HuH-7.5 (cell line): ENCODE results near the gene MACROD2.
A peak's percentile ranks its signal among the peaks of the same experiment; 100 is the strongest.

ENCODE experiments used
- DNase-seq: peaks from one replicate; pipeline ENCODE4 v3.0.0; 2011; ENCODE audit warnings: low spot score

MACROD2 gene

DNA sequence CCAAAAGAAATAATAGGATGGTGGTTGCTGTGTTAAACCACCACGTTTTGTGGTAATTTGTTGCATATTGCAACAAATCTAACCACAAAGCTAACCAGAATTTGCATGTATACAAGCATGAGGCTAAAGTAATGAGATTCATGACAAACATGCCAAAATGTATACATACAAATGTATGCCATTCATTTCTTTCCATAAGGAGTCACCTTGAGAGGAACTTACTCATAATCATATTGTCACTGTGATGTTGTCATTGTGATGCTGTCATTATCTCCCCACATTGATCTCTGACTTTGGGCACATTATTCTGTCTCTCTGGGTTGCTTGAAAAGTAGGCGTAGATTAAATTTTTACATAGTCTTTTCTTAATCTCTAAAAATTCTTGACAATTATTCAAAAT lies 1228.9 kb downstream of the MACROD2 start:
- no peak for DNase-seq

DNA sequence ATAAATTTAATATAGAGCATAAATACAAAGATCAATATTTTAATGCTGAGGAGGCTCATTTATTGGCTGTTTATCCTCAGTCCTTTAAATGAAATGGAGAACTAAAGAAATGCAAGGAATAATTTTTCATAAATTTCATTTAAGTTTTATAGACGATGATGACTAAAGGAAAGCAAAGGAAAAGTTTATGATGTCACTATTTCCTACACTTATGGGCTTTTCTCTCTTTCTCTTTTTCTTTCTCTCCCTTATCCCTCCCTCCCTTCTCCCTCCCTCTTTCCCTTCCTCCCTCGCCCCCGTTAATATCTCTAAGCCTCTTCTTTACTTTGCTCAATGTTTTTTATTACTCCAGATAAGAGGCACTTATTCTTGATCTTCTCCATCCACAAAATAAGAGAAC lies 1231.8 kb downstream of the MACROD2 start:
- no peak for DNase-seq

DNA sequence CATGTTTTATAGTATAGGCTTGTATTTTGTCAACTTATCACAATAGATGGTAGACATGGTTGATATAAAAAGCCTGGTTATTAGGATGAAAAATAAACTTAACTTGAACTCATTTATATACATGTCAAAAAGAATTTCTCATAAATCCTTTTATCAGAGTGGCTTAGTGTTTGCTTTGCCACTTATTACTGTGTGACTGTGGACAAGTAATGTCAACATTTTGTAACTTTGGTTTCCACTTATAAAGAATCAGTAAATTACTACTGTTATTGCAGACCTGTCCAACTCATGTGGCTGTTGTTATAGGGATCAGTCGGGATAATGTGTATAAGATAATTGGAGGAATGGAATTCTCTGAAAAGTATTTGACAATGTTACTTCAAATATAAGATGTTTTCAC lies 1236.9 kb downstream of the MACROD2 start:
- DNase-seq: no peak

DNA sequence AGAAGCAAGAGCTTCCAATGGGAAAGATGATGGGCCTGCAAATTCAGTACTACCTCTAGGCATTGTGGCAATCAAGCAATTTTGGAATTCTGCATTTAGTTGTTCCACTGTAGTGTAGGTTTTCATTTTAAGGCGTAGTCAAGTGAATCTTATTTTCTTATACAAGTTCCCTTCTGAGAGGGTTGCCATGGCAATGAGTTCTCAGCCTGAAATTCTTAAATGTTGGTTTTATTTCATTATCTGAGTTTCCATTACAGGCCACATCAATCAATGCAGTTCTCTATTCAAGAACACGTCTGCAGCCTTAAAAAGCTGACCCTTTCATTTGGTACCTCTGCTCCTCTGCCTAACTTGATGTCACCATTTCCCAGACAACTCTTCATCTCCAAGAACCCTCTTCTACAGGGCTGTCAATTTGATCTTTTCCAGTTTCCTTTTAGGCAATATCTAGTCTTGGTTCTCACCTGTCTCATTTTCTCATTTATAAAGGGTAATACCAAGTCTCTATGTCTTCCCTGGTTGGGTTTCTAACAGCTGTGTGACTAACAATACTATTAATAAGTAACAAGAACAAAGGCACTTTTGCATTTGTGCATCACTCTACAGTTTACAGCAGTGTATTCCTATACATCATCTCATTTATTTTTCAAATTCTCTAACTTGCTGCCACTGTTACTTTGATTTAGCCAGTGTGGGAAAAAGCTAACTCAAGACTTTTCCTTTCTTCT lies 1240.3 kb downstream of the MACROD2 start:
- DNase-seq: no peak

DNA sequence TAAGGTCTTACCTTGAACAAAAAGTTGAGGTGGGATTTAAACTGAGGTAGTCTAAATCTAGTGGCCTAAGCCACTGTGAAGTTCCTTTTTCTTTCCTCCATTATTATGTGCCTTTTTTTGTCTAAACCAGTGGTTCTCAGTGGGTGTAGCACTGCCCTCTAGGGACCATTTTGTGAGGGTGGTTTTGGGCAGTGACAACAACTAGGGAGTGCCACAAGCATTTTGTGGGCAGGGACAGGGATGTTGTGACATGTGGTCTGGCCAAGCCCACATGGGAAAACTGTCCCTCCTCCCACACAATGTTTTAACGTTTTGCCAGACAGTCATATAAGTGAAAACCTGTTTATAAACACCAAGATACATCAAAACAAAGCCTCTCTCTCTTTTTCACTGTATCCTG lies 1241.5 kb downstream of the MACROD2 start:
- DNase-seq: peak; percentile 35

DNA sequence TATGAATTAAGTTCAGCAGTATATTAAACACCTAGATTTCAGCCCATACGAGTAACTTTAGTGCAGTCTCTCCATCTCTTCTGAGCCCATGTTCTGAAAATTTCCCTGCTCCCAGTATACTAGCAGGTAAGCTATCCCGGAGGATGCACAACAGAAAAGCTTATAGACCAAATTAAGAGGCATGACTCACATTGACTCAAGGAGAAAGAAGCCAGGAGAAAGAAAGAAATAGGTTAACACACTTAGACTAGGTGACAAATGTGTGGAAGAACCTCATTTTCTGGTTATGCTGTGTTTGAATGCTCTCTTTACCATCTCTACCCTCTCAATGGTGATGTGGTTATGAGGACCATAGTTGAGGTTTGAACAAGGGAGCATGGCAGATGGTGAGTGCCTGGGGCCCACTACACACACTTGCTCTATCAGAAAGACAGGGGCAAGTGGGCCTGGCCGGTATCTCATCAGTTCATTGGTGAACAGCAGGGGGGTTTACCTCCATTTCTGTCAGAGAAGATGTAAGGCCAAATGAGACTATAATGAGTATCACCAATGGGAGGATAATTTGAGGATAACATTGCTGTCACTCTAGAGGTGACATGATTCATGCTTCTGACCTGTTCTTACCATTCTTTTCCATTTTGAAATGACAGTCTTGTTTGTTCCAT lies 1244.4 kb downstream of the MACROD2 start:
- no peak for DNase-seq

DNA sequence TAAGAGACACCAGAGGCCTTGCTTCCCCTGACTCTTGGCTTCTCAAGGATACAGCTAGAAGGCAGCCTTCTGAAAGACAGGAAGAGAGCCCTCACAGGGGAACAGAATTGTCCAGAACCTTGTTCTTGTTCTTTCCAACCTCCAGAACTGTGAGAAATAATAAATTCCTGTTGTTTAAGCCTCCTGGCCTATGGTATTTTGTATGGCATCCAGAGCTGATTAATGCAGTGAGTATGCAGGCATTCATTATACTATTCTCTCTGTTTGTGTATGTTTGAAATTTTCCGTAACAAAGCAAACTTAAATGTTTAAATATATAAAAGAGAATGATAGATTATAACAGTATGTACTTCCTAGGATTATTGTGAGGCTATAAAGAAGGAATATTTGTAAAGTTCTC lies 1245.5 kb downstream of the MACROD2 start:
- DNase-seq: no peak

DNA sequence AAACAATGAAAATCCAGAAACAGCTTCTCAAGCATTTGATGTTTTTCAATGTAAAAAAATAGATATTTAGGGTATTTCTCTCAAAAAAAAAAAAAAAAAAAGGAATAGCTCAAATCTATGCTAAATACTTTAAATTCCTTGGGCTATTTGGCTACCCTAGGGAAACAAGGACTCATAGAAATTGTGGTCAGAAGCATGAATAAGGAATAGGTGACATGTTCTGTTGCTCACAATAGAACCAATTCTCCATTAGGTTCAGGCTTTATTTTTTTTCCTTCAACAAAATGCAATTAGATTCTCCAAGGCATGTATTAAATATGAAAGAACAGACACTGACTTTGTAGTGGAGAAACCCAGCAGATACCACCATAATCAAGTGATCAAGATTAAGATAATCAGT lies 1246.4 kb downstream of the MACROD2 start:
- no peak for DNase-seq

DNA sequence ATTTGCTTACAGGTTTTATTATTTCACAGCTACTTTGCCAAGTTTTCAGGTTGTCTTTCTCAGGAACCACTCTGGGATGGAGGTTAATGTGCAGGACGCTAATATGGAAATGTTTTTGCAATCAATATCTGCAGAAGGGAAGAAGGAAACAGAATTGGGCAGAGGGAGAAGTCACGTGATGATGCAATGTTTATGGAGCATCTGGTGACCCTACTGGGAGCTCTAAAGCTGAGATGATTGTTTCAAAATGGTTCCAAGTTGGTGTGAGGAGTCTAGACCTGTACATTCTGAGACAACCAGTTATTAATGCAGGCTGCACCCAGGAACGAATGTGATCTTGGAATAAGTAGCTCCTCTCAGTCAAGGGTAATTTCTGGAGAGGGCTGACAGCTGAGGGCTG lies 1247.5 kb downstream of the MACROD2 start:
- DNase-seq: no peak

DNA sequence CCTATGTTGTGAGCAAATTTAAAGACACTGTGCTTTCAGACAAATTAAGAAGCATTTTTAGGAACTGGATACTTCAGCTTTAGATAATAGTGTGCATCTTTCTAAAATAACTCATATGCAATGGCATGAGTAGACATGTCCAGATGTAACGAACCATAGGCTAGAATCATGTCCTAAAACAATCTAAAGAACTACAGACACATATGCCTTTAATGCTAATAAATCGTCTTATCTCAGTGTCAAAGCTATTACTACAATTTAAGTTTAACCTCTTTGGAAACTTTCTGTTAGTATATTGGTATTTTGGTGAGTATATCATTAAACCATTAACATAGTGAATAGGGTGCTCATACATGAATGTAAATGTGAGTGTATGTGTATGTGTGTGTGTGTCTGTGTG lies 1250.6 kb downstream of the MACROD2 start:
- DNase-seq: no peak

DNA sequence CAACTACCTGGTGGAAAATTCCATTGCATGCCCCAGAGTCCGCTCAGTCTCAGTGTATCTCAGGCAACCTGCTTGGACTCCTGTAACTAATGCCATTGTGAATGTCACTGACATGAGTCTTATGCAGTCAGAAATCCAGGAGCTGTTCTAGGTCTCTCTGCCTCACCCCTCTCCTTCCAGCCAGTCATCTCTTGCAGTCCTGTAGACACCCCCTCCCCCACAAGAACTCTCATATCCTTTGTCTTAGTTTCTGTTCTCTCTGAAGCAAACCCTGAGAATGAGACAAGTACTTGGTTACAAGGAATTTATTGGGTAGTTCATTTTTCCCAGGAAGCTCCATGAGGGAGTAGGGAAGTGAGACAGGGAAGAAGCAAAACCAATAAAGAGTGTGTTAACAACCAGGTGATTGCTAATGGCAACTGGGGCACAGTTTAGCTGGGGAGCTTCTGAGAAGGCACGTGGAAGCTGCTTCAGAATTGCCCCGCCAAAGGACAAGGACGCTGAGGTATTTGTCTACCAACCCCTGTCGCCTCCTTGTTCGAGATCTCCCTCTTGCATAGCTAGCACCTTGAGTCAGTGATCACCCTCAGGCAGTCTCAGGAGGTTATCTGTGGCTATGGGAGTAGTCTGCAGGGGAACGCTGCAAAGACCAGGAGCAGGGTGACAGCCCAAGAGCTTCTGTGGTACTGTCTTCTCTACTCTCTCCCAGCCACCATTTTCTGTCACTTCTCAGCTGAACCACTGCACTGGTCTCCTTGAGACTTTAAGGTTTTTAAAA lies 1253.5 kb downstream of the MACROD2 start:
- no peak for DNase-seq

DNA sequence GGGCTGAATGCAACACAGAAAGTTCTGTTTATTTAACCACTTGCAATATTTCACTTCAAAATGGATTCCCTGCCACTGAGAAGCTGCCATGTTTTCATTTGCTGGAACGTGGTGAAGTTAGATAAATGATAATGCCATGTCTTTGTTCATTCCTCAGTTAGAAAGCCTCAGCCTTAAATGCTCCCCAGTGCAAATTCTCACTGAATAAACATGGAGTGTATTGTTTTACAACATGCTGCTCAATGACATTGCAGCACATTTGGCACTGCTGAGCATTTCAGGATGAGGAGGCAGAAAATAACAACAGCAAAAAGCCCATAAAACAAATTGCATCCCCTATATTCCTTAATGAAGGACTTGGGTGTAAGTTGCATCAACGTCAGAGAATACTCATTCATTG lies 1255.9 kb downstream of the MACROD2 start:
- no peak for DNase-seq

DNA sequence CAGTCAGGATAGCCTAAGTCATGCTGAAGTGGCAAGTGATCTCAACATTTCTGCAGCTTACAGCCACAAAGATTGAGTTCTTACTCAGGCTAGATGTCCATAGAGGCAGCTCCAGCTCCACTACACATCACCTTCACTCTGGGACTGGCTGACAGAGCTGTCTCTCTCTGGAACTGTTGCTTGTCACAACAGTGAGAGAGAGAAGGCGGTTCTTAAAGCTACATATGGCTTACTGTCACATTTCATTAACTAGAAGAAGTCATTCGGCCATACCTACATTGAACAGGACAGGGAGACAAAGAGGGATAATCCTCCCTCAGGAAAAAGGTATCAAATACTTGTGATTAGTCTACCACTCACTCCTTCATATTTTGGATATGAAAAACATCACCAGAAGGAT lies 1257.0 kb downstream of the MACROD2 start:
- DNase-seq: no peak

DNA sequence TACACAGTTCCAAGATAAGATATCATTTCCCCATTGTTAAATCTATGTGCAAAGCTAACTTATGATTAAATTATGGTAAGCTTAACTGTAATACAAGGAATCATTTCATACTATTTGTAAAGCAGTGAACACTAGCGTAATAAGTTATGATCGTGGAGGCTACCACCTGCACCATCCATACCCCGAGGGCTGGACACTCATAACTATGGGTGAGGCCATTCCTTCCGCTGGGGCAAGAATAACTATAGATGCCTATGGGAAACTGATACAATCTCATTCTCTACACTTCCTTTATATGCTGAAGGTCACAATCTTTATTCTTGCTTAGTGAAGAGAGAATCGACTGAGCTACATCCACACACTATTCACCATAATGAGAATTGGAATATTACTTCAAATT lies 1258.1 kb downstream of the MACROD2 start:
- no peak for DNase-seq

DNA sequence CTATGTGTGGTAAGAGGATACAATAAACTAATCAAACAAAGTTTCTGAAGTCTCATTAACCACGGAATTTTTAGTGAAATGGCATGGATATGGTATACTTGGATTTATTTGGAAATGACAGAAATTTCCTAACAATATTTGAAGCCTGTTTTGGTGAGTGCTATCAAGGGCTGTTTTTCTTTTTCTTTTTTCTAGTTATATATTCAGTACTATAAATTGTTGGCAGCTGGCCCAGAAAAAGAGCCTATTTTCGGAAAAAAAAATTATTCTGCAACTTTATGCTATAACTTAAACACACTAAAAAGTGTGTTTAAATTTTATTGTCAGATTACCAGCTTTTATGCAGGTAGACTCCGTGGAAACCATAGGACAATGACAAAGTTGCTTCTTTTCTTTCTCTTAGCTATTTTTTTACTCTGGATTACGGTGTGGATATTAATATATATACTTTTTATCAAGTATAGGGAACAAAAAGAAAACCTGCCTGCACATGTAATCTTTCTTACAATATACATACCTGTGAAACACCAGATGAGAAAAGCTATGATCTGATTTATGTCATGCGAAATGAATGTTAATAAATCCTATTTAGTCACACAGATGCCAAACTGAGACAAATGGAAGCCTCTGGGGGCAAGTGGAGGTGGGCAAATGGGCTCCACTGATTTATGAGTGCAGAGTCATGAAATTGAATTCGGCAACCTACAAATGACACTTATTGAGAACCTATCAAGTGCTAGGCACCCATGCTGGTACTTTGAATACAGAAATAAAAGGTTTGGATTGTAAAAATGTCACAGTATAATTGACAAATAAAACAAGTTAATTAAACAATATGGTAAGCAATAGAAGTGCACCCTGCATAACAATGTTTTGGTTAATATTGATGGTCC lies 1261.6 kb downstream of the MACROD2 start:
- no peak for DNase-seq

DNA sequence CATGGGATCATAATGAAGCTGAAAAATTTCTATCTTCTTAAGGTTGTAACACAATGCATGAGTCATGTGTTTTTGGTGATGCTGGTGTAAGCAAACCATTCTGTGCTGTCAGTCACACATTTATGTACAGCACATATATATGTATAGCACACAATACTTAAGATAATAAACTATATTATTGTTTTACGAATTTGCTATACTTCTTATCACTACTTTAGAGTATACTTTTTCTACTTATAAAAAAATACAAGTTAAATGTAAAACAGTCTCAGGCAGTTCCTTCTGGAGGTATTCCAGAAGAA lies 1262.2 kb downstream of the MACROD2 start:
- DNase-seq: no peak

DNA sequence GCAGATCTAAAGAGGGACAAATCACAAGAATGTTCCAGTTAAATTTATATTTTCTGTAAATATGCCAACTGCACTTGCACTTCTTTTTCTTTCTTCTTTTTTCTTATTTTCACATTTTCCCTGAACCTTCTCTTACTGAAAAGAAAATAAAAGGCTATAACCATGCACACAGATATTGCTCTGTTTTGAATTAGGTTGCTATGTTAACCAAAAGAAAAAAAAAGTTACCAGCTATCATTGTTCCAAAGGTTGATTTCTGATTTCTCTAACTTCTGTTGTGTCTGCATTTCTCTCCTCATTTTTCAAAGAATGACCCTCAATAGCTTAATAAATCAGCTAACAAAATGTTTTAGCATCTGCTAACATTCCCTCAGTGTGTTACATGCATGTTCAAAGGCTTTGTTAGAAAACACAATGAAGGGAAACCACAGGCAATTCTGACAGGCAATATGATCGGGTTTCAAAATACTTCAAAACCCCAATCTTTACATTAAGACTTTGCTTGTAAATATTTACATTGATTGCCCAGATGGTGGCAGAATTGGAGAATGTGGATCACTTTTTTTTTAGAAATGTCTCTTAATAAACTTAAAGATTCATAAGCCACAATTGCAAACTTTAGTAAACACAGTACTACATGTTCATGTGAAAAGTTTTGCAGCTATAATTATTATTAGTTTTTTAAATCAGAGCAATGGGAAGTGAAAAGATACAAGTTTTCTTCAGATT lies 1270.4 kb downstream of the MACROD2 start:
- DNase-seq: no peak

DNA sequence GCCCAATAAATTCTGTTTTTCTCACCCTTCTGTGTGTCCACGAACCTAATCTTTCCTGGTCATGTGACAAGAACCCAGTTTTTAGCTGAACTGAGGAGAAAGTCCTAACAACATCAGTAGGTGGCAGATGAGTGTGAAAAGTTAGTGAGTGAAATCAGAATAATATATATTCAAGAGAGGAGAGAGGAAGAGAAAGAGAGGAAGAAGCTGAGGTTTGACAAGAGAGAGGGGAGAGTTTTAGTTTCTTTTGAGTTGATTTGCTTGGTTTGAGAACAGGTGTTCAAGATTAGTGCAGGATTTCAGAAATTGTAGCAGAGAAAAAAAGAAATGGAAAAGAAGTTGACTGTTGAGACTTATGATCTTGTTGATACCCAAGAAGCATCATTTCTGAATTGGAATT lies 1272.6 kb downstream of the MACROD2 start:
- DNase-seq: no peak

DNA sequence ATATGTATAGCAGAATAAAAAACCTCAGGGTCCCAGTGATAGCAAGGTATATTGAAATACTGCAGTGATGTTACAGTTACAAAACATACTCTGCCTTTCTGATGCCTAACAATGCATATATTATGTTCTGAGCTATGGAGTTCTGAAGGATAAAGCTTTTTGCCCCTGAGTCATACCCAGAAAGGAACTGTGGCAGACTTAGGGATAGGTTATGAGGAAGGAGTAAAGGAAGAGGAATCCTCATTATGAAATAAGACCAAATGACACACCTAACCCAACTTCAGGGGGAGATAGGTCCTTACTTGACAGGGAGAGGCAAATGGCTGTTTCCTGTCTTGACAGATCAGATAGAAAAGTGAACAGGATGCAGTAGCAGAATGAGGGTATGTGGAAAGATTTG lies 1282.7 kb downstream of the MACROD2 start:
- no peak for DNase-seq

DNA sequence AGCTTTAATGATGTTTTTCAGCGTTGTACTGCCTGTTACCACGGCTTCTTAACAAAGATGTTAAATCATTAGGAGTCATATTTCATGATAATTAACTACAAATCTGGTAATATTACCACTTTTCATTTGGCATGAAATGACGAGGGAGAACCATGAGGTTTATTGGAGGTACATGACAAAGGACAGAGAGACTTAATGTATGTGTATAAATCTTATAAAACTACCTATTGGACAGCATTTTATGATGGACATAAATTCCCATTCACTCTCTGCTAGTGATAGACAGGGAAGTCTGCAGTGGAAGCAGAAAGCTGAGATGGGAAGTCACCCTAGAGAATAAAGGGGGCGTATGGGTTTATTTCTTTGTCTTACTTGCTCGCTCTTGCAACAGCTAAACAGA lies 1292.0 kb downstream of the MACROD2 start:
- DNase-seq: no peak

DNA sequence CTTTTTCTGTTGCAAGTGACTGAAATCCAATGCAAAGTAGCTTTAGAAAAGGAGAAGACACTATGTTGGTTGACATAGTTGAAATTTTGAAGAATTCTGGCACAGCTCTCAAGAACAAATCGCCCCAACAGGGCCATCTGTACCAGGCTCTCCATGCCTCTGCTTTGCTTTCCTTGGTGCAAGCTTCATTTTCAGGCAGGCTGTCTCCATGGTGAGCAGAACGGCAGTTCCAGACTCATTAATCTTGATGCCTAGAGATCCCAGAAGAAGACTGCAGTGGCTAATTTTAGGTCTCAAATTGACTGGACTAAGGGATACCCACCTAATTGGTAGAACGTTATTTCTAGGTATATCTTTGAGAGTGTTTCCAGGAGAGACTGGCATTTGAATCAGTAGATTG lies 1292.8 kb downstream of the MACROD2 start:
- DNase-seq: no peak

DNA sequence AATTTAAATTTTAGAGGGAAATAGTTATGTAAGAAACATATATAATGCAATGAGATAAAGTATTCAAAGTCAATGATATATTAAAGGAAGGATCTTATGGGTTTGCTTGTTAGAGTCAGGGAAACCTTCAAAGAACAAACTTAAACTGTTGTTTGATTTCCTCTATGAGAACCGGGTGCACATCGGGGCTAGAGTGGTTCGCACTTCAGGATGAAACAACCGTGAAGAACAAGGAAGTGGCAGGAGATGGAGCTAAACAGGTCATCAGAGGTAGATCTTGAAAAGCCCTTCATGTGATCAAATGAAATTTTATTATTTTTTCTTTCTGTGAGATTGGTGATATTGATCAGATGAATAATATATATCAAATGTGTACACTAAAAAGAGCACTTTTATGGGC lies 1294.0 kb downstream of the MACROD2 start:
- no peak for DNase-seq
